Stimulated activated CD4-positive, alpha-beta T cell treated with anti-CD3 and anti-CD28 coated beads, TNF-alpha, amount 100 ng/mL, for 48 hours (primary cell): ENCODE data around the gene TTL.

Experiments
- DNase-seq, 3 donors: peaks; one replicate each; pipeline ENCODE4 v3.0.0-alpha.2; 2020; ENCODE audit warnings: low read depth in 3 of 3

TTL gene

GRCh38 chr2:112583497-112584133 lies 101.7 kb downstream of the TTL start:
- DNase-seq: no peak

DNA sequence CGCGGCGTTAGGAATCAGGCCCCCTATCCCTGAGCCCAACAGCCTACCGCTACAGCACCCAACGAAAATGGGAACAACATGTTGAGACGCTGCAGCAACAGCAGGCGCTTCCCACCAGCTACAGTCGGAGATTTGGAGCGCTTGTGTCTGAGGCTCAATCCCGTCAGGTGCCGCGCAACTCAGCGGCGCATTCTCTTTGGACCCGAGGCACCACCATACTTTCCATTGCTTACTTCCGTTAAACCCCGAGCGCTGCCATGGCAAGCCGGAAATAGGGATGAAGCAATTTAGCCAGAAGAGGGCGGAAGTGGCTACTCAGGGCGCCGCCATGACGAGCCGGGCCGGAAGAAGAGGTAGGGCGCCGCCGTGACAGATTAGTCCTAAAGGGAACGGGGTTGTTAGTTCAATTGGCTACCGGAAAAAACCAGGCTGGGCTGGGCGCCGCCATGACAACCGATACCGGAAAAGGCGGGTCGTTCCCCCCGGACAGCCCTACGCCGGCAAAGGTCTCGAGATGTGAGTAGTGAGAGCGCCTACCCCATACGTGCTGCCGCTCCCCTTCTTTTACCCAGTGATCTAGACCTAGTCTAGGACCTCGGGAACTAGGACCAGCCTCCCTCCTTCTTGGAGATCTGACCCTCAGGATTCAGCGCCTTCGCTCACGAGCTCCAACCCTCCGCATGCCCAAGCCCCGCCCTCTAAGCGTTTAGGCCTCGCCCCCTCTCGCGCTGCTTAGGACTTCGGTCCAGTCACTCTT lies 102.4 kb downstream of the TTL start, which contains the start of gene CHCHD5:
CHCHD5 (plus strand) TSS at position 476 of the 757 bp plus-strand sequence; CDS start at position 515, 39 bp downstream.
- DNase-seq: peak; percentile 83 to 95 (median 85)

GRCh38 chr2:112584891-112585250 lies 102.9 kb downstream of the TTL start:
- DNase-seq: no peak

GRCh38 chr2:112585400-112585799 lies 103.4 kb downstream of the TTL start:
- DNase-seq: no peak

DNA sequence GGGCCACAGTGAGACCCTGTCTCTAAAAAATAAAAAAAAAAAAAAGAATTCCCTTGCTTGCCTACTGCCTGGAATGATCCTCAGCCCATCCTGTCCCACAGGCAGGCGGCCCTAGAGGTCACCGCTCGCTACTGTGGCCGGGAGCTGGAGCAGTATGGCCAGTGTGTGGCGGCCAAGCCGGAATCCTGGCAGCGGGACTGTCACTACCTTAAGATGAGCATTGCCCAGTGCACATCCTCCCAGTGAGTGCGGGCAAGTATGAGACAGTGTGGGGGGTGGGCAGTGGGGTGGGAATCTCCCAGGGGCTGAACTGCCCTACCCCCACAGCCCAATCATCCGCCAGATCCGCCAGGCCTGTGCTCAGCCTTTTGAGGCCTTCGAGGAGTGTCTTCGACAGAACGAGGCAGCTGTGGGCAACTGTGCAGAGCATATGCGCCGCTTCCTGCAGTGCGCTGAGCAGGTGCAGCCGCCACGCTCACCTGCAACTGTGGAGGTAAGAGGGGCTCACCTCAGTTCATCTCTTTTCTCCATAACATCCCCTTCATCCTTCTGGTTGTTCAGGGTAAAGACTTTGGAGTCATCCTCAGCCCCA lies 104.0 kb downstream of the TTL start:
- DNase-seq: no peak

- DNase-seq: no peak
These were observed 106.7 kb downstream of the TTL start for GRCh38 chr2:112588611-112589045.
